GM19193 (cell line): Measurements from ENCODE around the gene POLR1A.
A peak's percentile ranks its signal among the peaks of the same experiment; 100 is the strongest.

Experiments used
- POLR2A ChIP-seq: IDR thresholded peaks from 4 replicates; pipeline ENCODE4 v1.6.1; 2011; ENCODE audit not compliant: insufficient read depth, insufficient read length; ENCODE audit errors: extremely low read depth

POLR1A gene

DNA sequence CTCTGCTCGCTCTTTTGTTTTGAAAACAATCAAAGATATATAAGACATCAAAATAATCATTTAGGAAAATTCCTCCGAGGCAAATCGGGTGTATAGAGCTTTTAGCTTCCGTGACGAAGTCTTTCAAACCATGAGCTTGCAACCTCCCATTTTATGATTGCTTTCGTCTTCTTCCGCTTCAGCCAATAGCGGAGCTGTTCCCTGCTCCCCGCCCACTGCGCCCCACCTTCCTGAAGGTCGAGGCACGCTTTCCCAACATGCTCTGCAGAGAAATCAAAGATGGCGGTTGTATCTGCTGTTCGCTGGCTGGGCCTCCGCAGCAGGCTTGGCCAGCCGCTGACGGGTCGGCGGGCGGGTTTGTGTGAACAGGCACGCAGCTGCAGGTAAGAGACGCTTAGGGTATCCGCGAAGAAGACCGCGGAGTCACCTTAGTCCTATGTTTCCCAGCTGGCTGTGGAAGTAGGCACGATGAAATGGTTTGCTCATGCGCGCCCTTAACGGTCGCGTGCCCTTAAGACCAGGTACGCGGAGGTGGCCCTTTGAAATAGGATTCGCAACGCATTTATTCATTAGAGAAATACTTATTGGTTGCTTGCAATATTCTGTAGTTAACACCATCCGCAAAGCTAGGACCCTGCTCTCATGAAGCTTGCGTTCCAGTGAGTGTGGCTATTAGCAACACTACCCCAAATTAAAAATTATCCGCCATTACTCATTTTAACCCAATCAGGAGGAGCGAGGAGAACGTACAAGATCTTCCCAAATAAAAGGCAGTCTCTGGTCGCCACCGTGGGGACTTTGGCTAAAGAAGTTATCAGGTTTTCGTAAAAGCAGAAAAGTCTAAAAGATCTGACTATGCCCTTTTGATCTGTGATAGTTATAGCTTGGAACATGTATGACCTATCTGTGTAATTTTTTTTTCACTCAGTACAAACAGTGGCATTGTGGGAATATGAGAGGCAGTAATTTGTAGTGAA is 571 bp upstream of the POLR1A start, which contains the start of gene PTCD3:
Gene PTCD3, plus strand, starts transcription at position 267 of the 977 bp plus-strand sequence. Its CDS starts 13 bp downstream, at position 280.
- peak; percentile 97 for TF ChIP-seq POLR2A

DNA sequence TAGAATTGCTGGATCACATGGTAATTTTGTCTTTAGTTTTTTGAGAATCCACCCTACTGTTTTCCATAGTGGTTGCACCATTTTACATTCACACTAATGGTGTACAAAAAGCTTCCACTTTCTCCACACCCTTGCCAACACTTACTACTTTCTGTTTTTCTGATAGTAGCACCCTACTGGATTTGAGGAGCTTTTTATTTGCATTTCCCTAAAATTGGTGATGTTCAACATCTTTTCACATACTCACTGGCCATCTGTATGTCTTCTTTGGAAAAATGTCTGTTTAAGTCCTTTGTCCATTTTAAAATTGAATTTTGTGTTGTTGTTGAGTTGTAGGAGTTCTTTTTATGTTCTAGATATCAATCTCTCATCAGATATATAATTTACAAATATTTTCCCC is 3.5 kb downstream of the POLR1A start:
- TF ChIP-seq POLR2A: no peak

- no peak for TF ChIP-seq POLR2A
These were observed 7.8 kb downstream of the POLR1A start for GRCh38 chr2:86097913-86098312.

GRCh38 chr2:86097114-86097896 is 8.4 kb downstream of the POLR1A start:
- no peak for TF ChIP-seq POLR2A

- TF ChIP-seq POLR2A: no peak
These were observed 11.5 kb downstream of the POLR1A start for GRCh38 chr2:86094229-86094628.

GRCh38 chr2:86087936-86088850 is 17.5 kb downstream of the POLR1A start:
- TF ChIP-seq POLR2A: no peak

DNA sequence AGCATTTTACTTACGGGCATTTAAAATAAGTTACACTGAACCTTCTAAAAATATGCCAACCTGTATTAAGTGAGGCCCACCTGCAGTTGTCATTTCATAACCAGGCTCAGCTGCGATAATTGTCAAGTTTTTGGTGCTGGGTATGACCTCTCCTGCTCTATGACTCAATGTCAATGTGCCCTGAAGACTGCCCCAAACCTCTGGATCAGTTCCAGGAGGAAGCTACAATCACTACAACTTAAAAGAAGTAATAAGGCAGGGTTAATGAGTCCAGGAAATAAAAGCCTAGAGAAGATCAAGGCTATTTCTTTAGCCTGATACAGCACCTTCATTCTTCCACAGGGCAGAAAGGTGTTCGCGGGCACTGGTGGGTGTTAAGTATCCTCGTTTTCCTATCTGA is 22.9 kb downstream of the POLR1A start:
- TF ChIP-seq POLR2A: no peak

DNA sequence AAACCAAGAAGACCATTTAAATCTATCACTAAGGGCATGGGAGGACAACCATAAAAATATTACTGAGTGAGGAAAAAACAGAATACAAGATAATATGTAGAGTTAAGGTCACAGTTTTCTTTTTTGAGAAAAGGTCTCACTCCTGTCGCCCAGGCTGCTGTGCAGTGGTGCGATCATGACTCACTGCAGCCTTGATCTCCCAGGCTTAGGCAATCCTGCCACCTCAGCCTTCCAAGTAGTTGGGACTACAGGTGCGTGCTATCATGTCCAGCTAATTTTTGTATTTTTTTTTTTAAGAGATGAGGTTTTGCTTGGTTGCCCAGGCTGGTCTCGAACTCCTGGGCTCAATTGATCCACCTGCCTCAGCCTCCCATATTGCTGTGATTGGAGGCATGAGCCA is 24.0 kb downstream of the POLR1A start:
- TF ChIP-seq POLR2A: no peak

- no peak for TF ChIP-seq POLR2A
These were observed 25.4 kb downstream of the POLR1A start for GRCh38 chr2:86079981-86080911.

DNA sequence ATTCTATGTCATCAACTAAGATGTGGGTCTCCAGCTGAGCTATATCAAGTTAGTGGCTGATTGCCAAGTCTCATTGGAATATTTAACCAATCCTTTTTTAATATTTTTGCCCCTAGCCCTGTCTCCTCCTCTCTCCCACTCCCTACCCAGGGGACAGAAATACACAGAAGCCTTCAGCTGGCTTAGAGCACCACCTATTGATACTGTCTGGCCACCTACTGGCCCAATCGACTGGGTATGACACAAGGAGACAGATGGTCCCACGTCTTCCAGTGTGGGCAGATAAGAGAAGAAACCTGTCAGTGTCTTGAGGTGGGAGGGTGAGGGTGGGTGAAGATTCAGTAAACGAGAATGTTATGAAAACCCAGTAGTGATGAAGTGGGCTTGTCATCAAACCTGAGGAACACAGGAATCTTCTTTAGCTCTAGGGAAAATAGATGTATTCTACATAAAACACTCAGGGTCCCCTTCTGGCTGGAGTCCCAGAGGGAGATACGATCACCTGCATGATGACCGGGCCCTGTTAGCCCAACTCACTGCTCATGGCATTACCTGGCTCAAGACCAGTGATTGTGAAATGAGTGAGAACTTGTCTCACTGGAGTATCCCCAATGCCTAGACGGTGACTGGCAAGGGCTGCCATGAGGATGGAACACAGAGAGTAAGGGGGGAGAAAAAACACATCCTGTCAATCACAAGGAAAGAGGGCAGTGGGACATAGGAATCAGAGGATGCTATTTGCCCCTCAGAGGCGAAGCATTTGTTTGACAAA is 26.7 kb downstream of the POLR1A start:
- no peak for TF ChIP-seq POLR2A

GRCh38 chr2:86075886-86076285 is 29.8 kb downstream of the POLR1A start:
- TF ChIP-seq POLR2A: no peak

DNA sequence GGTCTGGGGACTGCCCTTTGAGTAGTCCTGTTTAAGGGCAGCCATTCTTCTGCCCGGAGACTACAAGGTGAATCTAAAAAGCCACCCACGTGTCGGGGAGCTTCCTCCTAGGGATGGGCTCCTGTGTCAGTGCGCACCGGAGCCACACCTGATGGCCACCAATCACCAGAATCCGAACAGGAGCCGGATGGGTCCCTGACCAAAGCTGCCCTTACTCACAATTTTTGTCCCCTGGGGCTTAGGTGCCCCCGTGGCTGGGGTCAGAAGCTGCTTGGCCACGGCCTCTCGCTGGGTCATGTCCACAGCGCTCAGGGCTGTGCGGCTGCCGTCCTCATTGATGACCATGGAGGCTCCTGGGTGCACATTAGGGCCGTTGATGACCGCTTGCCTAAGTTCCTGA is 30.9 kb downstream of the POLR1A start:
- no peak for TF ChIP-seq POLR2A

DNA sequence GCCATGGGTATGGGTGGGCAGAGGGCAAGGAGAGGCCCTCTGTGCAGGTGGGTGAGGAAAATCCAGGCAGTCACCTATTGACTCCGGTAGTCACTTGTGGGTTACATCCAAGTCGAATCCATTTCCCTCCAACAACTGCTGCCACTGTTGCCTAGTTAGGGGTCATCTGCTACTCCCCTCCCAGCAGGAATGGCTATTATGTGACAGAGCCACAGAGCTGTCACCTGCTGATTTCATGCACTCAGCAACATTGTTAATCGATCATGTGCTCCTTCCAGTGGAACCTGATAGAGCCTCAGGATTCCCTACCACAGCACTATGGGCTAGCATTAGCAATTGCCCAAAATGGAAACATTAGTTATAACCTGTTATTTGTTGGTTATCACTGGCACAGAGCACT is 31.4 kb downstream of the POLR1A start:
- TF ChIP-seq POLR2A: no peak
